ENCODE measurements around the gene CYYR1. TPM values are rescaled to one million over a fixed set of nuclear protein-coding genes. Genes with fewer than 3 reads are reported as not detected.

The CYYR1 gene
- total RNA-seq, 2 donors from 2014 or later: 4.3 to 5.2 TPM

DNA sequence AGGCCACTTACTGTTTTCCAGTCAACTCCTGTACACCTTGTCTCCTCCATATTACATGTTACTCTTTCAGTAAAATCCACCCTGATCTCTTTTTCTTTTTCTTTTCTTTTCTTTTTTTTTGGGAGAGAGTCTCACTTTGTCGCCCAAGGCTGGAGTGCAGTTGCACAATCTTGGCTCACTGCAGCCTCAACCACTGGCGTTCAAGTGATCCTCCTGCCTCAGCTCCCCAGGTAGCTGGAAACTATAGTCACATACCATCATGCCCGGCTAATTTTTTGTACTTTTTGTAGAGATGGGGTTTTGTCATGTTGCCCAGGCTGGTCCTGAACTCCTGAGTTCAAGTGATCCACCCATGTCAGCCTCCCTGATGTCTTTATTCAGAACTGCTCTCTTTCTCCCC, 57.8 kb downstream of the CYYR1 start:
- 68 to 85% methylated on average over 3 of the region's 3 CpGs for WGBS, 2 donors
- TF ChIP-seq POLR2A (IDR thresholded peaks at IDR 0.05): no peak
- TF ChIP-seq, protein P1, sequence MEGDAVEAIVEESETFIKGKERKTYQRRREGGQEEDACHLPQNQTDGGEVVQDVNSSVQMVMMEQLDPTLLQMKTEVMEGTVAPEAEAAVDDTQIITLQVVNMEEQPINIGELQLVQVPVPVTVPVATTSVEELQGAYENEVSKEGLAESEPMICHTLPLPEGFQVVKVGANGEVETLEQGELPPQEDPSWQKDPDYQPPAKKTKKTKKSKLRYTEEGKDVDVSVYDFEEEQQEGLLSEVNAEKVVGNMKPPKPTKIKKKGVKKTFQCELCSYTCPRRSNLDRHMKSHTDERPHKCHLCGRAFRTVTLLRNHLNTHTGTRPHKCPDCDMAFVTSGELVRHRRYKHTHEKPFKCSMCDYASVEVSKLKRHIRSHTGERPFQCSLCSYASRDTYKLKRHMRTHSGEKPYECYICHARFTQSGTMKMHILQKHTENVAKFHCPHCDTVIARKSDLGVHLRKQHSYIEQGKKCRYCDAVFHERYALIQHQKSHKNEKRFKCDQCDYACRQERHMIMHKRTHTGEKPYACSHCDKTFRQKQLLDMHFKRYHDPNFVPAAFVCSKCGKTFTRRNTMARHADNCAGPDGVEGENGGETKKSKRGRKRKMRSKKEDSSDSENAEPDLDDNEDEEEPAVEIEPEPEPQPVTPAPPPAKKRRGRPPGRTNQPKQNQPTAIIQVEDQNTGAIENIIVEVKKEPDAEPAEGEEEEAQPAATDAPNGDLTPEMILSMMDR (IDR thresholded peaks at IDR 0.05): no peak
- no peak for DNase-seq
- Histone ChIP-seq H3K27ac (no peak overlapping the region), H3K36me3 (replicated peaks in 1 of 2; ENCODE audit: insufficient read depth in 1 of 2, low read depth in 2 of 2) (no peaks in the 10 kb centered on the region), H3K4me1 (no peaks in the 10 kb centered on the region), H3K27me3 (no peaks in the 10 kb centered on the region), H3K4me3 (no peak overlapping the region), H3K9me3 (no peaks in the 10 kb centered on the region)
- intact Hi-C loops (cut with DNase I): no loop called here
- ATAC-seq: no peak

DNA sequence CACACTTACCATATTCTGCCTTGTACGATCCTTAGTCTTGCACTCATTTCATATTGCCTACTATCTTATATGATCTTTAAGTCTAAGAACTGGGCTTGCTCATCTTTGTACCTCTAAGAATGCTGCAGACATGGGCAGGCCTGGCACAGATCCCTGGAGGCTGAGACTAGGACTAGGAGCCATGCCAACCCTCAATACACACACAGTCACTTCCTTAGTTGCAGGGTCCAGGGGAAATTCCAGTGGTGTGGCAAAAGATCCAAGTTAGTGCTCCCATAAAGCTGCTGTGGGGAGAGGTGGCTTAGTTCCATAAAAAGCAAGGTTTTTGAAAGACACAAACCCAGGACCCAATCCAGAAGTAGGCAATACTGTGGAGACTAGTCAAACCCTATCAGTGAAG, 59.9 kb downstream of the CYYR1 start:
- DNase-seq (no peak), ATAC-seq (no peak)
- Histone ChIP-seq H3K27me3 (no peaks in the 10 kb centered on the region), H3K27ac (no peak overlapping the region), H3K36me3 (replicated peaks in 1 of 2; ENCODE audit: insufficient read depth in 1 of 2, low read depth in 2 of 2) (no peaks in the 10 kb centered on the region), H3K4me1 (no peaks in the 10 kb centered on the region), H3K4me3 (no peak overlapping the region), H3K9me3 (no peaks in the 10 kb centered on the region)
- intact Hi-C loops (cut with DNase I): no loop called here
- 83 to 88% methylated on average over 1 of the region's 1 CpG for WGBS, 2 donors
- TF ChIP-seq POLR2A (IDR thresholded peaks at IDR 0.05): no peak
- TF ChIP-seq, protein P1 (IDR thresholded peaks at IDR 0.05): no peak

DNA sequence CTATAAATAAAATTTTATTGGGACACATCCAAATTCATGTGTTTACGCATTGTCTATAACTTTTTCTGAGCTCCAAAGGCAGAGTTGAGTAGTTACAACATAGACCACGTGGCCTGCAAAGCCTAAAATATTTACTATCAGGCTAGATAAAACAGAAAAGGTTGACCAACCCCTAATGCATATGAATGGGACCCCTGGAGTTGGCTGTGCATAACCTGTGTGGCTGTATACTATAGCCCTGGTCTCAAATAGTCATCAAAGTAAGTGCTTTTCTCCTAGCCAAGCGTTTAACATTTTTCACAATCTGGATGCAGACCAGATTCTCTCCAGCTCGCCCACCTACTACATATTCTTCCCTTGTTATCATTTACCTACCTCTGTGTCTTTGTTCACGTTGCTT, 60.4 kb downstream of the CYYR1 start:
- DNase-seq (no peak), ATAC-seq (no peak)
- intact Hi-C loops (cut with DNase I): no loop called here
- 53 to 61% methylated on average over 5 of the region's 5 CpGs for WGBS, 2 donors
- Histone ChIP-seq H3K36me3 (replicated peaks in 1 of 2; ENCODE audit: insufficient read depth in 1 of 2, low read depth in 2 of 2) (no peaks in the 10 kb centered on the region), H3K9me3 (no peaks in the 10 kb centered on the region), H3K27me3 (no peaks in the 10 kb centered on the region), H3K4me1 (no peaks in the 10 kb centered on the region), H3K4me3 (no peak overlapping the region), H3K27ac (no peak overlapping the region)
- TF ChIP-seq POLR2A (IDR thresholded peaks at IDR 0.05): no peak
- TF ChIP-seq, protein P1 (IDR thresholded peaks at IDR 0.05): no peak

DNA sequence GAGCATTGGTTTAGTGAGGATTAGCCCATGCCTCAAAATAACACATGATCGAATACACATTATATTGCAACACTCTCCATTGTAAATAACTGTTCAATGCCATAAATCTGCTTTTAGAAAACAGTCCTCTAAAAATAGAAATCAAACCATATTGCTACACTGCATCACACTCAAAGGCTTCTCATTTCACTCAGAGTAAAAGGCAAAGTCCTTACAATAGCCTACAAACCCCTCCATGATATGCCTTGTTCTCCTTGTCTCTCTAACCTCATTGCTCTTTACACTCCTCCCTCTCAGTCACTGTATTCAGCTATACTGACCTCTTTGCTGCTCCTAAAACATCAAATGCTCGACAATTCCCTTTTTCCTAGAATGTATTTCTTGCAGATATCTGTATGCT, 64.2 kb downstream of the CYYR1 start:
- intact Hi-C loops (cut with DNase I): no loop called here
- no peak for TF ChIP-seq POLR2A (IDR thresholded peaks at IDR 0.05)
- TF ChIP-seq, protein P1 (IDR thresholded peaks at IDR 0.05): no peak

DNA sequence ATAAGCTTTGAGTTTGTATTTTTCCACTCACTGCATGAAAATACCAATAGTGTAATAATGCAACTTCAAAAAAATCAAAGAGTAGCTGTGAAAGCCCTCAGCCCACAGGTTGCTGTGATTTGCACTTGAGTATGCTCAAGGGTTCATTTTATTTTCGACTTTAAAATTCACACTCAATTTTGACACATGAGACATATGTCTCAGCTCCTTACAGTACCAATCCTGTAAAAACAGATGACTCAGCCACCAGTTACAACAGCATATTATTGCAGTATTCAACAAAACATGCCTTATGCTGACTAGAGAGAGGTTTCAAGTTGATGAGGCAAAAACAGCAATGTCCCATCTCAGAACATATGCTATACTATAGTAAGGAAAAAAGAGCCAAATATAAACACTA, 66.1 kb downstream of the CYYR1 start:
- ATAC-seq (no peak), DNase-seq (no peak)
- H3K4me3 ChIP-seq: no peak overlapping the region
- H3K9me3 ChIP-seq: no peaks in the 10 kb centered on the region
- H3K36me3 ChIP-seq (replicated peaks in 1 of 2; ENCODE audit: insufficient read depth in 1 of 2, low read depth in 2 of 2): no peaks in the 10 kb centered on the region
- intact Hi-C loops (cut with DNase I): no loop called here
- 42 to 61% methylated on average over 1 of the region's 1 CpG for whole genome bisulfite sequencing, 2 donors
- H3K27me3 ChIP-seq: no peaks in the 10 kb centered on the region
- no peak overlapping the region for H3K27ac ChIP-seq
- no peaks in the 10 kb centered on the region for H3K4me1 ChIP-seq
- TF ChIP-seq POLR2A (IDR thresholded peaks at IDR 0.05): no peak
- TF ChIP-seq, protein P1 (IDR thresholded peaks at IDR 0.05): no peak

More for the DNA sequence above, 64.2 kb downstream of the CYYR1 start:
- H3K27ac ChIP-seq: no peak overlapping the region
- ATAC-seq: no peak
- H3K4me3 ChIP-seq: no peak overlapping the region
- no peaks in the 10 kb centered on the region for H3K9me3 ChIP-seq
- H3K36me3 ChIP-seq (replicated peaks in 1 of 2; ENCODE audit: insufficient read depth in 1 of 2, low read depth in 2 of 2): no peaks in the 10 kb centered on the region
- H3K27me3 ChIP-seq: no peaks in the 10 kb centered on the region
- no peak for DNase-seq
- no peaks in the 10 kb centered on the region for H3K4me1 ChIP-seq
- 58% methylated on average over 2 of the region's 2 CpGs for WGBS, 2 donors
